ENCODE data around the gene B4GALT5.
"Not testable (repeated sequence)": the region's sequence is repeated elsewhere in the genome, so short reads cannot be mapped to it uniquely, and the experiment has no call there.

B4GALT5 gene

DNA sequence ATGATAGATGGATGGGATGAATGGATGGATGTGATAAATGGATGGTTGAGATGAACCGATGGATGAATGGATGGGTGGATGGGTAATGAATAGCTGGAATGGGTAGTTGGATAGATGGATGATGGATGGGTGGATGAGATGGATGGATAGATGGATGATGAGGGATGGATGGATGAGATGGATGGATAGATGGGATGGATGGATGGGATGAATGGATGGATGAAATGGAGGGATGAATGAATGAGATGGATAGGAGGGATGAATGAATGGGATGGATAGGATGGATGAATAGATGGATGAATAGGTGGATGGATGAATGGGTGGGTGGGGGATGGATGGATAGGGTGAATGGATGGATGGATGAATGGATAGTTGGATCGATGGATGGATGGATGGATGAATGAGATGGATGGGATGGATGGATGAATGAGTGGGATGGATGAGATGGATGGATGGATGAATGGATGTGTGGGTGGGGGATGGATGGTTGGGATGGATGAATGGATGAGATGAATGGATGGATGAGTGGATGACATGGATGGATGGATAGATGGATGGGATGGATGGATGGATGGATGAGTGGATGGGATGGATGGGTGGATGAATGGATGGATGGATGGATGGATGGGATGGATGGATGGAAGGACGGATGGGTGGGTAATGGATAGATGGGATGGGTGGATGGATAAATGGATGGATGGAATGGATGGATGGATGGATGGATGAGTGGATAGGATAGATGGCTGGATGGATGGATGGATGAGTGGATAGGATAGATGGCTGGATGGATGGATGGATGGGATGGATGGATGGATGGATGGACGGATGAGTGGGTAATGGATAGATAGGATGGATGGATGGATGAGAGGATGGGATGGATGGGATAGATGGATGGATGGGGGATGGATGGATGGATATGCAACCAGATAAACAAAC, 94.3 kb downstream of the B4GALT5 start:
- DNase-seq (ENCODE audit: low spot score in 2 of 2) (no peak), ATAC-seq (ENCODE audit: low read depth) (no peak)
- no peaks in the 10 kb centered on the region for H3K9me3 Mint-ChIP-seq

DNA sequence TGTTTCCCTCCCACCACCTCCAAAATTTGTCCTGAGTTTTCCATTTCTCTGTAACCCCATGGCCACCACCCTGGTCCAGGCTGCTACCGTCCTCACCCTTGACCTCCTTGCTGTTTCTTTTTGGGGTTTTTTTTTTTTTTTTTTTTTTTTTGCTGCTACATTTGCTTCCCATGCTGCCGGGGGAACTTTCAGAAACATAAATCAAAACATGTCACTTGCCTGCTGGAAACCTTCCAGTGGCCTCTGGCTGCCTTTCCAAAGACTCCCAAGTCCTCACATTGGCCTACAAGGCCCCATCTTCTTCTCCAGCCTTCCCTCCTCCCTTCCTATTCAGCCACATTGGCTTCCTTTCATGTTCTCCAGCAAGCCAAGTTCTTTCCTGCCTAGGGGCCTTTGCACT, 95.4 kb downstream of the B4GALT5 start:
- ATAC-seq (ENCODE audit: low read depth) (no peak), DNase-seq (ENCODE audit: low spot score in 2 of 2) (no peak)
- no peaks in the 10 kb centered on the region for H3K36me3 Mint-ChIP-seq
- no peak overlapping the region for H3K4me3 Mint-ChIP-seq
- H3K27me3 Mint-ChIP-seq: peaks cover 5% of the 10 kb centered on the region
- peaks cover 7% of the 10 kb centered on the region for H3K4me1 Mint-ChIP-seq
- H3K27ac Mint-ChIP-seq: no peak overlapping the region
- no peaks in the 10 kb centered on the region for H3K9me3 Mint-ChIP-seq

More for the DNA sequence above, 94.3 kb downstream of the B4GALT5 start:
- Mint-ChIP-seq H3K36me3 (no peaks in the 10 kb centered on the region), H3K27me3 (peaks cover 5% of the 10 kb centered on the region), H3K4me3 (no peak overlapping the region), H3K4me1 (peaks cover 7% of the 10 kb centered on the region), H3K27ac (no peak overlapping the region)

GRCh38 chr20:49617394-49617793, 96.3 kb downstream of the B4GALT5 start:
- not testable (repeated sequence) for H3K27me3 Mint-ChIP-seq; H3K9me3 Mint-ChIP-seq; H3K4me3 Mint-ChIP-seq; H3K27ac Mint-ChIP-seq; H3K36me3 Mint-ChIP-seq; DNase-seq (ENCODE audit: low spot score in 2 of 2); ATAC-seq (ENCODE audit: low read depth); H3K4me1 Mint-ChIP-seq

- Mint-ChIP-seq H3K27ac (no peak overlapping the region), H3K4me1 (peaks cover 5% of the 10 kb centered on the region)
Observed at GRCh38 chr20:49616154-49617007, 97.3 kb downstream of the B4GALT5 start.

DNA sequence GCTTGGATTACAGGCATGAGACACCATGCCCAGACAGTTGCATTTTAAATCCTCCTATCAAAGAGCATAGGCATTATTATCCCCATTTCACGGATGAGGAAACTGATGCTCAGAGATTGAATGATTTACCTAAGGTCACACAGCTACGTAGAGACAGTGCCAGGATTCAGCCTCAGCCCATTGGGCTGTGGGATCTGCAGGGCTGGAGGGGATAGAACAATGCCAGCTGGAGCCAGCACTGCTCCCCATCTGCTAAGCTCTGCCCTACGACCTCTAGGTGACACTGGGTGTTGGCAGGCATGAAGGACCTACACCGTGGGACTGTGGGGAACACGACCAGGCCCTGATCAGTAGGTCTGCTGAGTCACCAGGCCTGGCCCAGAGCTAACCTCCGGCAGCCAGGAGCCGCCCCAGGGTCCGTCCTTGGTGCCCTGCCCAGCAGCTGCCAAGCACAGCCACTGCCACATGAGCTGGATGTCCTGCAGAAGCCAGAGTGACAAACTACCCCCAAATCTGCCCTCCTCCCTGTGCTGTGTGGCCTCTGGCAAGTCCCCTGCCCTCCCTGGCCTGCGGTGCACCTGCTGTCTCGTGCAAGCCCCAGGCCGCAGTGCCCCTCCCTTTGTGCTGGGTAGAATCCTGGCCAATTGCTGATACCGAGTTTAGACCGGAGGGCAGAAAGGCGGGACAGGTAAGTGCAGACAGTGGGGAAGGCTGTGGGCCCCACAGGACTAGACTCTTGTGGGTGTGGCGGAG, 98.1 kb downstream of the B4GALT5 start:
- Mint-ChIP-seq H3K4me1 (peaks cover 7% of the 10 kb centered on the region), H3K27ac (no peak overlapping the region), H3K36me3 (no peaks in the 10 kb centered on the region), H3K4me3 (no peak overlapping the region), H3K9me3 (no peaks in the 10 kb centered on the region), H3K27me3 (no peaks in the 10 kb centered on the region)
- ATAC-seq (ENCODE audit: low read depth) (no peak), DNase-seq (ENCODE audit: low spot score in 2 of 2) (no peak)

More at GRCh38 chr20:49616154-49617007, 97.3 kb downstream of the B4GALT5 start:
- no peak overlapping the region for H3K4me3 Mint-ChIP-seq
- peaks cover under 1% of the 10 kb centered on the region for H3K27me3 Mint-ChIP-seq
- H3K36me3 Mint-ChIP-seq: no peaks in the 10 kb centered on the region
- H3K9me3 Mint-ChIP-seq: no peaks in the 10 kb centered on the region
- no peak for DNase-seq (ENCODE audit: low spot score in 2 of 2)
- no peak for ATAC-seq (ENCODE audit: low read depth)

- DNase-seq (ENCODE audit: low spot score in 2 of 2); H3K9me3 Mint-ChIP-seq; H3K4me3 Mint-ChIP-seq; H3K36me3 Mint-ChIP-seq; H3K27ac Mint-ChIP-seq; H3K4me1 Mint-ChIP-seq; ATAC-seq (ENCODE audit: low read depth); H3K27me3 Mint-ChIP-seq: not testable (repeated sequence)
Observed at GRCh38 chr20:49615051-49615400, 98.7 kb downstream of the B4GALT5 start.

GRCh38 chr20:49614338-49615050, 99.2 kb downstream of the B4GALT5 start:
- Mint-ChIP-seq H3K36me3 (no peaks in the 10 kb centered on the region), H3K27me3 (peaks cover 2% of the 10 kb centered on the region), H3K9me3 (no peaks in the 10 kb centered on the region), H3K27ac (no peak overlapping the region), H3K4me1 (peaks cover 9% of the 10 kb centered on the region), H3K4me3 (no peak overlapping the region)
- no peak for DNase-seq (ENCODE audit: low spot score in 2 of 2)
- no peak for ATAC-seq (ENCODE audit: low read depth)

DNA sequence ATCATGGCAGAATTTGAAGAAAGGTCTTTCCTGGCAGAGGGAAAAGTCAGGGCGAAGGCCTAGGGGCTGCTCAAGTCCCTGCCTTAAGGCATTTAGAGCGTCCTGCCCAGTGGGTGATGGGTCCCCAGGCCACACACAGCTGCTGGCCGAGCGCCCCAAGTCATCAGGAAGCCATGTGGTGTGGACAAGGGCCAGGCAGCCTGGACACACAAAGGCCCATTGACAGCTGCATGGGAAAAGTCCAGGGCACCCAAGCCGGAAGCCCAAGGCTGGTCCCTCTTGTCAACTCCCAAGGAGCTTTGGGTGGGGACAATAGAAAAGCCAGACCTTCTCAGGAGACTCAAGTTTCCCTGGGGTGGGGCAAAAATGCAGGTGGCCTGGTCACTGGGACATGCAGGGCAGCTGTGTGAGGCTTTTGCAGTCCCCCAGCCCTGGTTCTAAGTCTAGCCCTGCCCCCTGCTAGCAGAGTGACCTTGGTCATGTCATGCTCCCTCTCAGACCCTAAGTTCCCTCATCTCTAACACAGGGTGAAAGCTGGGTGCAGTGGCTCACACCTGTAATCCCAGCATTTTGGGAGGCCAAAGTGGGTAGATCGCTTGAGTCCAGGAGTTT, 101.4 kb downstream of the B4GALT5 start:
- Mint-ChIP-seq H3K4me3 (no peak overlapping the region), H3K36me3 (no peaks in the 10 kb centered on the region), H3K9me3 (no peaks in the 10 kb centered on the region), H3K27me3 (peaks cover 11% of the 10 kb centered on the region), H3K27ac (no peak overlapping the region), H3K4me1 (peaks cover 14% of the 10 kb centered on the region)
- DNase-seq (ENCODE audit: low spot score in 2 of 2): no peak
- no peak for ATAC-seq (ENCODE audit: low read depth)

- not testable (repeated sequence) for H3K4me3 Mint-ChIP-seq; H3K9me3 Mint-ChIP-seq; H3K36me3 Mint-ChIP-seq; H3K27ac Mint-ChIP-seq; DNase-seq (ENCODE audit: low spot score in 2 of 2); ATAC-seq (ENCODE audit: low read depth)
- H3K4me1 Mint-ChIP-seq: peaks cover 14% of the 10 kb centered on the region
- H3K27me3 Mint-ChIP-seq: peaks cover 11% of the 10 kb centered on the region
Observed at GRCh38 chr20:49611539-49612126, 102.0 kb downstream of the B4GALT5 start.

DNA sequence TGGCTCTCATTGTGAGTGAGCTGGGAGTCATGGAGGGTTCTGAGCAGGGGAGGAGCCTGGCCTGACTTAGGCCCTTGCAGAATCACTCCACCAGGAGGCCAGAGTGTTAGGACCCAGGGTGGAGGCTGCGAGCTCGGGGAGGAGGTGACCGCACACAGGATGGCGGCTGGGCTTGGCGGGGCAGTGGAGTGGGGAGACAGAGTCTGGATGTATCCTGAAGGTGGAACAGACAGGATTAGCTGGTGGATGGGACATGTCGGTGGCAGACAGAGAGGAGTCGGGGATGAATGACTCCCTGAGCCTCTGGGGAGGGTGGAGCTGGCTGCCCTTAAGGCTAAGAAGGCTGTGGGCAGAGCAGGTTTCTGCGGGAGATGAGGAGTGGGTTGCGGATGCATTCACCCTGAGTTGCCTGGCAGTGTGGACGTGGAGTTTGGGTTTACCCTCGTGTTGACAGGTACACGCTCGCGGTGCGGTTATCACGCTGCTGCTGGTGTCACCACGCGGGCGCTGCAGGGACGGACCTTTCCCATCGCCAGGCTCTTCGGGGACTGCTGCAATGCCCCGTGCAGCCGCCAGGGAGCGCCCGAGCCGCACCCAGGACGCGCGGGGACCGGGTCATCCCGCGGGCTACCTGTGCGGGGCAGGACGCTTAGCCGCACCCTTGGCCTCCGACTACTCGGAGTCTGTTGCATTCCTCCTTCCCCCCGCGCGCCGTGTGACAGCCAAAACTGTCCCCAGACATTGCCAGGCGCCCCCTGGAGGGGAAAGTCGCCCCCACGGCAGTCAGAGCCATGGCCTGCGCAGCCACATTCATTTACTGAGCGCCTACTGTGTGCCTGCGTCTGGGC, 102.8 kb downstream of the B4GALT5 start:
- ATAC-seq (ENCODE audit: low read depth) (peak; percentile 70), DNase-seq (ENCODE audit: low spot score in 2 of 2) (peak; percentile 82 to 94)
- peaks cover 14% of the 10 kb centered on the region for H3K4me1 Mint-ChIP-seq
- H3K4me3 Mint-ChIP-seq: peak overlapping the region; percentile 48
- H3K9me3 Mint-ChIP-seq: no peaks in the 10 kb centered on the region
- peaks cover 11% of the 10 kb centered on the region for H3K27me3 Mint-ChIP-seq
- H3K36me3 Mint-ChIP-seq: no peaks in the 10 kb centered on the region
- H3K27ac Mint-ChIP-seq: no peak overlapping the region

DNA sequence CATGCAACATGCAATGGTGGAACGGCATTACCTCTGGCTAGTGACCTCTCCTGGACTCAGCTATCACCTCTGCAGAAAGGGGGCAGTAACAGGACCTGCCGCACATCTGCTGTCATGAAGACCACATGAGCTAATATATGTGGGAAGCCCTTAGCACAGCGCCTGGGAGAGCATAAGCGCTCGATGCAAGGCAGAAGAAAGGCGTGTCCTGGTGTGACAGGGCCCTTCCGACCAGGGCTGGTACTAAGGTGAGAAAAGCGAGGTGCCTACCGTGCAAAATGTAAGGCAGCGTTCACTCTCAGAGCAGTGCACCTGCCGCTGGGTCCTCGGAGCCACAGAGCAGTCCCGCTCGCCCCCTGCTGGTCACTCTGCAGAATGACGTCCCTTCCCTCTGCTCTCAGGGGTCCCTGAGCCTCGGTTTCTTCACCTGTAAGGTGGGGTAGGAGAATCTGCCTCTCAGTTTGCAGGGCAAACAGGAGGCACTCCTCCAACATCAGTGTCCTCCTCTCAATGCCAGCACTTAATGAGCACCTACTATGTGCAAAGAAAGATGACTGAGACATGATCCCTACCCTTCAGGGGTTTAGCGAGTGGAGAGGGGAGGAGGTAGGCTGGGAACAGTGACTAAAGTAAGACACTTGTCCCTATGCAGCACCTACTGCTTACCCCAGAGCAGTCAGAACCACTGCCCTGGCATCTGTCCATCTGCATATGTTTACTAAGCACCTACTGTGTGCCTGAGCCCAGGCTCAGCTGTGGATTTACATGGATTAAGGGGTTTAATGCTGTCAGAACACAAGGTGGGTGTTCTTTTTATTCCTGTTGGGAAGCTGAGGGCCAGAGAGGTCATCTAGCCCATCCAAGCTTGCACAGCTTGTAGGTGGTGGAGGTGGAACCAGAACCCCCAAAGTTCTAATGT, 104.7 kb downstream of the B4GALT5 start:
- Mint-ChIP-seq H3K36me3 (no peaks in the 10 kb centered on the region), H3K9me3 (no peaks in the 10 kb centered on the region), H3K4me3 (peak overlapping the region; percentile 22), H3K27ac (no peak overlapping the region), H3K4me1 (peaks cover 14% of the 10 kb centered on the region), H3K27me3 (peaks cover 12% of the 10 kb centered on the region)
- peak; percentile 75 for DNase-seq (ENCODE audit: low spot score in 2 of 2)
- ATAC-seq (ENCODE audit: low read depth): peak; percentile 77
